ELF-1 (cell line): ENCODE measurements around the gene ANKRD36C.
"Not testable (repeated sequence)": the region's sequence is repeated elsewhere in the genome, so short reads cannot be mapped to it uniquely, and the experiment has no call there.

Experiments used
- DNase-seq: peaks from one replicate; pipeline ENCODE4 v3.0.0-alpha.2; 2016; ENCODE audit warnings: low read depth, low spot score

ANKRD36C gene

GRCh38 chr2:96008051-96008450, 16.4 kb upstream of the ANKRD36C start:
- DNase-seq: not testable (repeated sequence)

- not testable (repeated sequence) for DNase-seq
Observed at GRCh38 chr2:96006248-96006647, 14.6 kb upstream of the ANKRD36C start.

DNA sequence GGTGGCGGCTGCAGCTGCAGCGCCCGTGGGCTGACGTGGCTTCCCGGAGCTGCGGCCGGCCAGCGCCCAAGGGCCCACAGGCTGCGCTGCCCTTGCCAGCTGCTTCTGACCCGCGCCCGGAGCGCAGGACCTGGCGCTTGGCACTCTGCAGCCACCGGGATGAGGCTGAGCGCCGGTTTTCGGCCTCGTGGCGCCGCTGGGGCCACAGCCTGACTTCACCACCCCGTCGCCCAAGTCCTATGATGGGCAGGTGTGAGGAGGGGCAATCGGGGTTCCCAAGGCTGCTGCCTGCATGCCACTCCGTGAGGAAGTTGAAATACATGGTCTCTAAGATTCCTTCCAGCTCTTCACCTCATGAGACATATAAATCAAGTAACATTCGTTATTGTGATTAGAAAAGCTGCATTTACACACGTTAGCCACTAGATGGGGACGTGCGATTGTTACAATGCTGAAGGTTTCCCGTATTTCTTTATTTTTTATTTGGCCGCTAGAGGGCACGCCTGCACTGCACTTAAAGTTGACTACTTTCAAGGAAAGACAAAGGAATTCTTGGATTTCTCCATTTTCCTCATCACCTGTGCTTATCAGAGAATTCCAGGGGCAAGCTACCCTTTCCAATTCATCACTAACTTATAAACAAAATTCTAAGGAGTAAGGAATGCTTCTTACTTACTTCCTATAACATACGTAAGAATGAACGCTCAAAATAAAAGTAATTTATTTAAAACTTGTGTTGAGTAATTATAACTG, 1.1 kb upstream of the ANKRD36C start:
- peak; percentile 70 for DNase-seq

DNA sequence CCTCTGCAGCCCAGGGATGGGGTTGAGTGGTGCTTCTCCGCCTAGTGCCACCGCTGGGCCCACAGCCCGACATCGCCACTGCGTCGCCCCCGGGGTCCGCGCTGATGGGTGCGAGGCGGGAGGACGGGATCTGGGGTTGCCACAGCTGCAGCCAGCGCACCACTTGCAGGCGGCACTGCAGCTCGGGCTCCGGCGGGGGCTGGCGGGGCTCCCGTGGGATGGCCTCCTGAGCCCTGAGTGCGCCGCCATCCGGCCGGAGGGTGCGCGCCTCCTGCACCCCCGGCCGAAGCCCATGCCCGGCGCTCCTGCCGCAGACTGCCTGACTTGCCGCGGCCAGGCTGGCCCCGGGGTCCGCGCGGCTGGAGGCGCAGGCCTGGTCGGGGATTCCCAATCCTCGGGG, 478 bp upstream of the ANKRD36C start:
- DNase-seq: not testable (repeated sequence)

GRCh38 chr2:95990884-95991283, 740 bp downstream of the ANKRD36C start:
- not testable (repeated sequence) for DNase-seq

GRCh38 chr2:95951662-95952061, 40.0 kb downstream of the ANKRD36C start:
- DNase-seq: not testable (repeated sequence)

DNA sequence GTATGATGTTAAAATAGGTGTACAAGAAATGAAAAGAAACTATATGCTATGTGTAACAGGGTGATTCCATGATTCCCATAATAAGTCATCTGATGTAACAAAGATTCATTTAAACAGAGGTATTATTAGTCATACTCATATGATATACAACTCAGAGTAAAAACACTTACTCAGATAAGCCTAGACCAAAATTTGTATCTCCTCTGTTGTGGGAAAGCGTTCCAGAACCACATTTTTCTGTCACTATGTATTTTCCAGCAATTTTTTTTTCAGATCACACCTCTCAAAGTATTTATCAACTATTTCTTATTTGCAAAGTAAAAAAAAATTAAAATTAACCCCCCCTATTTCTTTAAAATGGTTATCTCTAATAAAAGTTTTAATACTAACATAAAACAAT, 43.6 kb downstream of the ANKRD36C start:
- not testable (repeated sequence) for DNase-seq

DNA sequence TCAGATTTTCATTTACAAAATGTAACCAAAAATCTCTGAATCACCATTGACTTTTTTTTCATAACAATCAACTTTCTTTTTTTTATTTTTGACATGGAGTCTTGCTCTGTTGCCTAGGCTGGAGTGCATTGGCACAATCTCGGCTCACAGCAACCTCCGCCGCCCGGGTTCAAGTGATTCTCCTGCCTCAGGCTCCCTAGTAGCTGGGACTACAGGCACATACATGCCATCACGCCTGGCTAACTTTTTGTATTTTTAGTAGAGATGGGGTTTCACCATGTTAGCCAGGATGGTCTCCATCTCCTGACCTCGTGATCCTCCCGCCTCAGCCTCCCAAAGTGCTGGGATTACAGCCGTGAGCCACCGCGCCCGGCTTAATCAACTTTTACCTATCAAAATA, 51.7 kb downstream of the ANKRD36C start:
- DNase-seq: not testable (repeated sequence)

DNA sequence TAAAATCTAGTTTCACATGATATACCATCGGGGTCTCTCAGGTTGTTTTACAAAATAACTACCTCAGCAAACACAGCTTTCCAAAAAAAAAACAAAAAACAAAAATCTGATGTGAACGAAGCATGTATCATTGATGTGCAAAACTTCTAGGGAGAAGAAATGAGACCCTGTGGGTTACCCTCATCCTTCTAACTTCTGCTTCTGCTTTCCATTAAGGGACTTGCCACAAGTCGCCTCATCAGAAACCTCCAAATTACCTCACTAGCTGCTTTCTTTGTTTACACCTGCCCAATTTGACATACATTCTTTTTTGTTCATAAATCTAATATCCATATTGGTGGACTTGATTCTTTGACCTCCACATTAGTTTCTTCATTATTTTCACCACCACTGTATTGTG, 60.9 kb downstream of the ANKRD36C start:
- not testable (repeated sequence) for DNase-seq

GRCh38 chr2:95917007-95917406, 74.6 kb downstream of the ANKRD36C start:
- DNase-seq: not testable (repeated sequence)

DNA sequence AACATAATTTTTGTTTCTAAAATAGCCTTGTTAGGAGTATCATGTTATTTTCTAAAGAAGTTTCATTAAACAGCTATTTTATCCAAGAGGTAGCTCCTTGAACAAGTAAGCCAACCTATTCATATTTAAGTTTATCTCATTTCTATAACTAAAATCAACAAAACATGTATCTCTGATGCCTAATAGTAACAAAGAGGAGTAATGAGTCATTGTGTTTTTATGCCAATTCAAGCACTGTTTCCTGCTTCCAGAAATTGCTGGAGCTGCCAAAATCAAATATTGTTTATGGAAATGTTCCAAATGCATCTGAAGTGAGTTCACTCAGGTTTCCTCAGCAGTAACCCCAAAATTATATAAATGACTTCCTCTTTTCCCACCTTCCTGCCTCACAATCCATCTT, 76.5 kb downstream of the ANKRD36C start:
- DNase-seq: not testable (repeated sequence)

DNA sequence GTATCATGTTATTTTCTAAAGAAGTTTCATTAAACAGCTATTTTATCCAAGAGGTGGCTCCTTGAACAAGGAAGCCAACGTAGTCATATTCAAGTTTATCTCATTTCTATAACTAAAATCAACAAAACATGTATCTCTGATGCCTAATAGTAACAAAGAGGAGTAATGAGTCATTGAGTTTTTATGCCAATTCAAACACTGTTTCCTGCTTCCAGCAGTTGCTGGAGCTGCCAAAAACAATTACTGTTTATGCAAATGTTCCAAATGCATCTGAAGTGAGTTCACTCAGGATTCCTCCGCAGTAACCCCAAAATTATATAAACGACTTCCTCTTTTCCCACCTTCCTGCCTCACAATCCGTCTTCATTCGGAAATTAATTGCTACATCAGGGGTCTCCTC, 80.2 kb downstream of the ANKRD36C start:
- not testable (repeated sequence) for DNase-seq

DNA sequence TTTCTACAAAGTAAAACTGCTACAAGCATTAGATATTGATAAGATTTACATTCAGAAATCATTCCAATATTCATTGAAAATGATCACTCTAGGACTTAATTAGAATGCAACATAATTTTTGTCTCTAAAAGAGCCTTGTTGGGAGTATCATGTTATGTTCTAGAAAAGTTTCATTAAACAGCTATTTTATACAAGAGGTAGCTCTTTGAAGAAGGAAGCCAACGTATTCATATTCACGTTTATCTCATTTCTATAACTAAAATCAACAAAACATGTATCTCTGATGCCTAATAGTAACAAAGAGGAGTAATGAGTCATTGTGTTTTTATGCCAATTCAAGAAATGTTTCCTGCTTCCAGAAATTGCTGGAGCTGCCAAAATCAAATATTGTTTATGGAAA, 97.2 kb downstream of the ANKRD36C start:
- DNase-seq: not testable (repeated sequence)

GRCh38 chr2:95867929-95868328, 123.7 kb downstream of the ANKRD36C start:
- DNase-seq: not testable (repeated sequence)

- DNase-seq: not testable (repeated sequence)
Observed at GRCh38 chr2:95867047-95867677, 124.5 kb downstream of the ANKRD36C start.

GRCh38 chr2:95862121-95862520, 129.5 kb downstream of the ANKRD36C start:
- not testable (repeated sequence) for DNase-seq

- no peak for DNase-seq
Observed at GRCh38 chr2:95836151-95836550, 155.5 kb downstream of the ANKRD36C start.

- DNase-seq: not testable (repeated sequence)
Observed at GRCh38 chr2:95834077-95835013, 157.3 kb downstream of the ANKRD36C start.

DNA sequence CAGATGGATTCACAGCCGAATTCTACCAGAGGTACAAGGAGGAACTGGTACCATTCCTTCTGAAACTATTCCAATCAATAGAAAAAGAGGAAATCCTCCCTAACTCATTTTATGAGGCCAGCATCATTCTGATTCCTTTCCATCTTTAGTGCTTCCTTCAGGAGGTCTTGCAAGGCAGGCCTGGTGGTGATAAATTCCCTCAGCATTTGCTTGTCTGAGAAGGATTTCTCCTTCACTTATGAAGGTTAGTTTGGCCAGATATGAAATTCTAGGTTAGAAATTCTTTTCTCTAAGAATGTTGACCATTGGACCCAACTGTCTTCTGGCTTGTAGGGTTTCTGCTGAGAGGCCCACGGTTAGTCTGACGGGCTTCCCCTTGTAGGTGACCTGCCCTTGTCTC, 167.4 kb downstream of the ANKRD36C start:
- DNase-seq: not testable (repeated sequence)

- DNase-seq: not testable (repeated sequence)
Observed at GRCh38 chr2:95817521-95817920, 174.1 kb downstream of the ANKRD36C start.

GRCh38 chr2:95813311-95813710, 178.3 kb downstream of the ANKRD36C start:
- not testable (repeated sequence) for DNase-seq

DNA sequence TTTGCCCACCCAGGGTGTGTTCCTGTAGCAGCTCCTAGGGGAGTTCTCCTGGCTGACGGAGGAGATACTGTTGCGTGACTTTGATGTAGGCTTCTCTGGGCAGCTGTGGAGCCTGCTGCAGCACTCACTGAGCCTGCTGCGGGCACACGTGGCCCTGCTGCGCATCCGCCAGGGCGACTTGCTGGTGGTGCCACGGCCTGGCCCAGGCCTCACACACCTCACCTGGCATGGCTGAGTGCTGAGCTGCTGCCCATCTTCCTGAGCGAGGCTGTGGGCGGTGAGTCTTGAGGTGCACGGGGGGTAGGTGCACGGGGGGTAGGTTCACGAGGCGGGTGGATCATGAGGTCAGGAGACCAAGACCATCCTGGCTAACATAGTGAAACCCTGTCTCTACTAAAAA, 191.7 kb downstream of the ANKRD36C start:
- no peak for DNase-seq
